SK-N-SH treated with all-trans-retinoic acid at 6 μM for 48 hours (cell line): ENCODE measurements around the gene P2RY14.

Experiments
- ATAC-seq: fragments of 200-7000 bp; cut with Tn5 transposase; 3 replicates; pipeline ENCODE4 v1.9.1; 2020; ENCODE audit warnings: mild to moderate bottlenecking, moderate library complexity
- ARNTL ChIP-seq: fragments of 450-650 bp; formaldehyde crosslinking; IDR thresholded peaks from 2 replicates; pipeline ENCODE4 v1.5.0; 2020; ENCODE audit warnings: low read depth, mild to moderate bottlenecking, moderate library complexity, borderline replicate concordance
- BACH2 ChIP-seq: fragments of 250-450 bp; sonication (Bioruptor Pico); IDR thresholded peaks from 2 replicates; pipeline ENCODE4 v1.9.0; 2021; ENCODE audit warnings: mild to moderate bottlenecking, borderline replicate concordance
- CREB5 ChIP-seq: fragments of 250-450 bp; sonication (Bioruptor Pico); IDR thresholded peaks from 2 replicates; pipeline ENCODE4 v1.5.1; 2020; ENCODE audit warnings: low read depth, mild to moderate bottlenecking, moderate library complexity
- CSDC2 ChIP-seq: fragments of 250-450 bp; sonication (Bioruptor Pico); IDR thresholded peaks from 2 replicates; pipeline ENCODE4 v1.5.0; 2020; ENCODE audit warnings: mild to moderate bottlenecking, moderate library complexity
- CSRNP3 ChIP-seq: fragments of 250-450 bp; sonication (Bioruptor Pico); IDR thresholded peaks from 2 replicates; pipeline ENCODE4 v1.5.1; 2021; ENCODE audit warnings: mild to moderate bottlenecking, moderate library complexity
- GLIS3 ChIP-seq: fragments of 250-450 bp; sonication (Bioruptor Pico); IDR thresholded peaks from 2 replicates; pipeline ENCODE4 v1.5.0; 2020; ENCODE audit warnings: mild to moderate bottlenecking, moderate library complexity
- ISL1 ChIP-seq: fragments of 250-450 bp; sonication (Bioruptor Pico); IDR thresholded peaks from 2 replicates; pipeline ENCODE4 v2.1.2; 2022; ENCODE audit warnings: mild to moderate bottlenecking, moderate library complexity
- OSR1 ChIP-seq: fragments of 250-450 bp; sonication (Bioruptor Pico); IDR thresholded peaks from 2 replicates; pipeline ENCODE4 v1.8.0; 2022; ENCODE audit warnings: moderate library complexity, mild to moderate bottlenecking, inconsistent platforms
- PATZ1 ChIP-seq: fragments of 250-450 bp; sonication (Bioruptor Pico); IDR thresholded peaks from 2 replicates; pipeline ENCODE4 v1.8.0; 2020; ENCODE audit warnings: mild to moderate bottlenecking, moderate library complexity, borderline replicate concordance
- POU6F1 ChIP-seq: fragments of 250-450 bp; sonication (Bioruptor Pico); IDR thresholded peaks from 2 replicates; pipeline ENCODE4 v1.8.0; 2021; ENCODE audit warnings: low read depth, mild to moderate bottlenecking, moderate library complexity, borderline replicate concordance
- PPARA ChIP-seq: fragments of 250-450 bp; sonication (Bioruptor Pico); IDR thresholded peaks from 2 replicates; pipeline ENCODE4 v1.5.0; 2020; ENCODE audit warnings: mild to moderate bottlenecking, borderline replicate concordance
- SNAI2 ChIP-seq: fragments of 250-450 bp; sonication (Bioruptor Pico); IDR thresholded peaks from 2 replicates; pipeline ENCODE4 v1.5.0; 2020; ENCODE audit warnings: mild to moderate bottlenecking, moderate library complexity
- TCF4 ChIP-seq: fragments of 250-450 bp; sonication (Bioruptor Pico); IDR thresholded peaks from 2 replicates; pipeline ENCODE4 v1.8.0; 2021; ENCODE audit warnings: mild to moderate bottlenecking, moderate library complexity, borderline replicate concordance
- TSHZ2 ChIP-seq: fragments of 250-450 bp; sonication (Bioruptor Pico); IDR thresholded peaks from 2 replicates; pipeline ENCODE4 v1.5.0; 2020; ENCODE audit warnings: mild to moderate bottlenecking, moderate library complexity
- ZFP3 ChIP-seq: fragments of 250-450 bp; sonication (Bioruptor Pico); IDR thresholded peaks from 2 replicates; pipeline ENCODE4 v1.5.0; 2020; ENCODE audit warnings: mild to moderate bottlenecking, moderate library complexity
- ZFP30 ChIP-seq: fragments of 450-650 bp; formaldehyde crosslinking; IDR thresholded peaks from 2 replicates; pipeline ENCODE4 v1.5.0; 2022; ENCODE audit warnings: mild to moderate bottlenecking, moderate library complexity
- ZNF70 ChIP-seq: fragments of 450-650 bp; formaldehyde crosslinking; IDR thresholded peaks from 2 replicates; pipeline ENCODE4 v1.5.0; 2020; ENCODE audit warnings: mild to moderate bottlenecking, moderate library complexity
- ZNF8 ChIP-seq: fragments of 450-650 bp; formaldehyde crosslinking; IDR thresholded peaks from 2 replicates; pipeline ENCODE4 v1.5.0; 2020; ENCODE audit warnings: mild to moderate bottlenecking, moderate library complexity

P2RY14 gene

GRCh38 chr3:151236736-151237135 lies 41.6 kb downstream of the P2RY14 start (continued):
- no peak for TF ChIP-seq CSRNP3 (CRISPR knock-in tag)

GRCh38 chr3:151236316-151236715 lies 42.0 kb downstream of the P2RY14 start:
- ATAC-seq, result 0 out of 3 replicates have a peak, but pooled peaks have one; percentile 18

GRCh38 chr3:151234825-151235224 lies 43.5 kb downstream of the P2RY14 start:
- ATAC-seq, result no peak
- TF ChIP-seq SNAI2 (no peak), TSHZ2 (CRISPR knock-in tag) (no peak), OSR1 (no peak), ISL1 (no peak), TCF4 (CRISPR knock-in tag) (no peak), POU6F1 (CRISPR knock-in tag) (no peak), CSDC2 (CRISPR knock-in tag) (no peak), ARNTL (CRISPR knock-in tag) (no peak)

More at GRCh38 chr3:151236316-151236715, 42.0 kb downstream of the P2RY14 start:
- no peak for TF ChIP-seq ZNF70 (CRISPR knock-in tag)
- no peak for TF ChIP-seq CREB5 (CRISPR knock-in tag)
- no peak for TF ChIP-seq POU6F1 (CRISPR knock-in tag)
- TF ChIP-seq TSHZ2 (CRISPR knock-in tag), result no peak
- TF ChIP-seq PATZ1 (CRISPR knock-in tag), result no peak
- no peak for TF ChIP-seq PPARA (CRISPR knock-in tag)
- TF ChIP-seq BACH2 (CRISPR knock-in tag), result no peak
- TF ChIP-seq GLIS3, result no peak
- no peak for TF ChIP-seq ZFP3 (CRISPR knock-in tag)
- TF ChIP-seq ZNF8, result no peak
- no peak for TF ChIP-seq ZFP30 (CRISPR knock-in tag)
- no peak for TF ChIP-seq TCF4 (CRISPR knock-in tag)
- TF ChIP-seq OSR1, result no peak
